Liver (tissue), 9 donors: ENCODE results near the gene STAT2. TPM values are rescaled to one million over a fixed set of nuclear protein-coding genes. Genes with fewer than 3 reads are reported as not detected.

Experiments used
- DNase-seq: peaks from one replicate; pipeline ENCODE4 v3.0.0-alpha.2; 2017; ENCODE audit warnings: low spot score
- H3K27ac ChIP-seq, 2 donors: one replicate each; pipeline ENCODE4 v1.7.0; 2013; ENCODE audit warnings: inconsistent platforms in 2 of 2, low read length in 2 of 2, control low read depth in 1 of 2, low read depth in 1 of 2, mild to moderate bottlenecking in 1 of 2
- H3K27me3 ChIP-seq, 4 donors: one replicate each; pipeline versions ENCODE4 v1.6.1 to v1.7.0; 2013; ENCODE audit warnings: low read length in 3 of 4, inconsistent platforms in 1 of 4, mild to moderate bottlenecking in 1 of 4, moderate library complexity in 1 of 4; ENCODE audit not compliant: control insufficient read depth in 4 of 4, insufficient read depth in 4 of 4
- H3K36me3 ChIP-seq, 4 donors: one replicate each; pipeline versions ENCODE4 v1.6.1 to v1.7.0; 2013; ENCODE audit warnings: low read length in 3 of 4, mild to moderate bottlenecking in 3 of 4, low read depth in 1 of 4, moderate library complexity in 1 of 4; ENCODE audit not compliant: control insufficient read depth in 4 of 4, insufficient read depth in 3 of 4
- H3K4me1 ChIP-seq, 4 donors: one replicate each; pipeline versions ENCODE4 v1.6.1 to v1.7.0; 2013; ENCODE audit warnings: low read length in 3 of 4, mild to moderate bottlenecking in 3 of 4, moderate library complexity in 1 of 4; ENCODE audit not compliant: control insufficient read depth in 4 of 4, insufficient read depth in 4 of 4
- H3K4me3 ChIP-seq, 3 donors: one replicate each; pipeline versions ENCODE4 v1.6.1 to v1.7.0; 2013; ENCODE audit warnings: low read length in 3 of 3, control low read depth in 1 of 3, low read depth in 1 of 3, mild to moderate bottlenecking in 1 of 3
- H3K9ac ChIP-seq, 2 donors: one replicate each; pipeline ENCODE4 v1.7.0; 2013; ENCODE audit warnings: low read length in 2 of 2, mild to moderate bottlenecking in 2 of 2, moderate library complexity in 2 of 2, control low read depth in 1 of 2, low read depth in 1 of 2
- H3K9me3 ChIP-seq, 4 donors: one replicate each; pipeline versions ENCODE4 v1.6.1 to v1.7.0; 2013; ENCODE audit warnings: low read length in 3 of 4; ENCODE audit not compliant: control insufficient read depth in 4 of 4
- ATF3 ChIP-seq: IDR thresholded peaks from 2 replicates; pipeline ENCODE4 v1.6.1; 2016; ENCODE audit warnings: antibody characterized with exemption
- CTCF ChIP-seq: fragments of 150-350 bp; IDR thresholded peaks from 2 replicates; pipeline ENCODE4 v1.5.1; 2017; ENCODE audit warnings: improper control_type of control experiment, low read depth, low read length; ENCODE audit not compliant: missing input control
- EGR1 ChIP-seq, 2 donors: IDR thresholded peaks; 2 replicates each; pipeline ENCODE4 v1.6.1; 2016 to 2018; ENCODE audit warnings: antibody characterized with exemption in 2 of 2, low read depth in 2 of 2
- FOXA2 ChIP-seq: IDR thresholded peaks from 2 replicates; pipeline ENCODE4 v1.6.1; 2016; ENCODE audit warnings: antibody characterized with exemption
- GABPA ChIP-seq, 2 donors: IDR thresholded peaks in 1 of 2; conservative IDR thresholded peaks in 1 of 2; 2 replicates each; pipeline ENCODE4 v1.6.1; 2016; ENCODE audit warnings: antibody characterized with exemption in 2 of 2, mild to moderate bottlenecking in 1 of 2, moderate library complexity in 1 of 2
- HNF4A ChIP-seq, 2 donors: conservative IDR thresholded peaks; 2 replicates each; pipeline ENCODE4 v1.6.1; 2016; ENCODE audit warnings: antibody characterized with exemption in 2 of 2, mild to moderate bottlenecking in 2 of 2
- HNF4G ChIP-seq: IDR thresholded peaks from 2 replicates; pipeline ENCODE4 v1.6.1; 2016; ENCODE audit warnings: antibody characterized with exemption
- JUND ChIP-seq, 2 donors: IDR thresholded peaks; 2 replicates each; pipeline ENCODE4 v1.6.1; 2016; ENCODE audit warnings: antibody characterized with exemption in 2 of 2
- MAX ChIP-seq: IDR thresholded peaks from 2 replicates; pipeline ENCODE4 v1.6.1; 2016; ENCODE audit warnings: antibody characterized with exemption
- NR2F2 ChIP-seq: IDR thresholded peaks from 2 replicates; pipeline ENCODE4 v1.6.1; 2016; ENCODE audit warnings: antibody characterized with exemption
- RAD21 ChIP-seq, 2 donors: IDR thresholded peaks; 2 replicates each; pipeline ENCODE4 v1.6.1; 2016; ENCODE audit warnings: antibody characterized with exemption in 2 of 2, mild to moderate bottlenecking in 2 of 2
- REST ChIP-seq: IDR thresholded peaks from 2 replicates; pipeline ENCODE4 v1.6.1; 2016; ENCODE audit warnings: antibody characterized with exemption, mild to moderate bottlenecking
- RXRA ChIP-seq, 2 donors: IDR thresholded peaks; 2 replicates each; pipeline ENCODE4 v1.6.1; 2017 to 2018; ENCODE audit warnings: antibody characterized with exemption in 2 of 2, mild to moderate bottlenecking in 1 of 2
- SP1 ChIP-seq: IDR thresholded peaks from 2 replicates; pipeline ENCODE4 v1.6.1; 2018; ENCODE audit warnings: antibody characterized with exemption, mild to moderate bottlenecking
- TAF1 ChIP-seq: conservative IDR thresholded peaks from 2 replicates; pipeline ENCODE4 v1.6.1; 2016; ENCODE audit warnings: antibody characterized with exemption, mild to moderate bottlenecking
- ZBTB33 ChIP-seq: IDR thresholded peaks from 2 replicates; pipeline ENCODE4 v1.6.1; 2016; ENCODE audit warnings: antibody characterized with exemption
- WGBS: extraction: QIAGEN DNeasy Blood & Tissue Kit; methylation state at CpG from one replicate; pipeline ENCODE4 v1.1.7; 2013; 5-methylcytosine and 5-hydroxymethylcytosine counted together
- polyA plus RNA-seq, 2 donors: library from polyadenylated mRNA; stranded (reverse) in 1 of 2; unstranded in 1 of 2; fragments of 200-250 nt in 1 of 2; fragments of >200 nt in 1 of 2; fragmentation: Nextera tagmentation in 1 of 2; extraction: Ambion mirVana in 1 of 2; gene quantifications; one replicate each; pipeline versions ENCODE4 v1.2.1 to v1.2.3, GENCODE V29; 2013 to 2015
- total RNA-seq, 2 donors: library from RNA; depleted of rRNA; stranded (reverse); fragments of >200 nt; gene quantifications; one replicate each; pipeline ENCODE4 v1.2.3, GENCODE V29; 2014
- donor health status: healthy.
- donor health status: healthy.
- donor health status: healthy.
- donor health status: healthy.
- donor health status: healthy.

STAT2 gene
- total and polyA plus RNA-seq, 4 donors: 48.4 to 219 (median 66.6) TPM

GRCh38 chr12:56308714-56309113 lies 51.2 kb downstream of the STAT2 start:
- H3K36me3 ChIP-seq: peaks cover 9 to 26% (median 19%) of the 10 kb centered on the region in 4 donors
- no peak overlapping the region for H3K9ac ChIP-seq
- H3K4me3 ChIP-seq: no peak overlapping the region
- no peaks in the 10 kb centered on the region for H3K27me3 ChIP-seq
- 94% methylated on average over 3 of the region's 3 CpGs for WGBS
- no peaks in the 10 kb centered on the region for H3K9me3 ChIP-seq
- no peak overlapping the region for H3K27ac ChIP-seq
- H3K4me1 ChIP-seq: peaks cover 1 to 21% (median 9%) of the 10 kb centered on the region in 4 donors
- TF ChIP-seq RXRA (IDR thresholded peaks at IDR 0.05) (no peak), HNF4G (no peak), RAD21 (IDR thresholded peaks at IDR 0.05) (no peak), MAX (no peak), REST (no peak), TAF1 (no peak), ATF3 (no peak), HNF4A (conservative IDR thresholded peaks at IDR 0.05) (no peak), ZBTB33 (no peak), JUND (IDR thresholded peaks at IDR 0.05) (no peak), CTCF (no peak), EGR1 (IDR thresholded peaks at IDR 0.05; ENCODE audit: low read depth in 2 of 2) (no peak), SP1 (no peak), NR2F2 (no peak)
- DNase-seq: no peak

GRCh38 chr12:56307221-56307965 lies 52.5 kb downstream of the STAT2 start:
- WGBS: 96% methylated on average over 7 of the region's 7 CpGs
- H3K27ac ChIP-seq: no peak overlapping the region

More at GRCh38 chr12:56307221-56307965, 52.5 kb downstream of the STAT2 start:
- DNase-seq: no peak
- Histone ChIP-seq H3K36me3 (peaks cover 9 to 26% (median 18%) of the 10 kb centered on the region in 4 donors), H3K4me3 (no peak overlapping the region), H3K27me3 (no peaks in the 10 kb centered on the region), H3K9me3 (no peaks in the 10 kb centered on the region), H3K4me1 (peaks cover 1 to 30% (median 19%) of the 10 kb centered on the region in 4 donors), H3K9ac (no peak overlapping the region)
- TF ChIP-seq RAD21 (IDR thresholded peaks at IDR 0.05) (no peak), FOXA2 (no peak), EGR1 (IDR thresholded peaks at IDR 0.05; ENCODE audit: low read depth in 2 of 2) (no peak), GABPA (IDR thresholded peaks at IDR 0.05 in 1 of 2, conservative IDR thresholded peaks at IDR 0.05 in 1 of 2) (no peak), ZBTB33 (no peak)
